ENCODE measurements around the gene VAV1.

Gene VAV1

GRCh38 chr19:6729573-6730152 lies 42.8 kb upstream of the VAV1 start:
- TF ChIP-seq ZSCAN23 (tag by site-specific recombination; IDR thresholded peaks at IDR 0.05) (no peak), ZNF423 (tag by site-specific recombination; IDR thresholded peaks at IDR 0.05) (no peak), ZBTB17 (tag by site-specific recombination; IDR thresholded peaks at IDR 0.05) (no peak), SP7 (tag by site-specific recombination; IDR thresholded peaks at IDR 0.05) (no peak), ZNF664 (tag by site-specific recombination; IDR thresholded peaks at IDR 0.05) (no peak), ZNF155 (tag by site-specific recombination; IDR thresholded peaks at IDR 0.05) (no peak), ZNF350 (tag by site-specific recombination; IDR thresholded peaks at IDR 0.05) (no peak), ZNF791 (tag by site-specific recombination; IDR thresholded peaks at IDR 0.05) (no peak), ZNF560 (tag by site-specific recombination; IDR thresholded peaks at IDR 0.05; ENCODE audit: borderline replicate concordance) (no peak), ZNF148 (tag by site-specific recombination; IDR thresholded peaks at IDR 0.05; ENCODE audit: borderline replicate concordance) (no peak), IKZF3 (tag by site-specific recombination; IDR thresholded peaks at IDR 0.05) (no peak), GLI4 (tag by site-specific recombination; IDR thresholded peaks at IDR 0.05) (no peak), ZNF175 (tag by site-specific recombination; IDR thresholded peaks at IDR 0.05) (no peak), ZNF624 (tag by site-specific recombination; IDR thresholded peaks at IDR 0.05) (no peak)
- no peaks in the 10 kb centered on the region for H3K4me1 ChIP-seq (ENCODE audit: control insufficient read depth, insufficient read depth, low read length)
- POLR2A ChIA-PET: no interaction called here
- CTCF ChIA-PET: interaction anchor here (0.6 to 1.8 kb wide), 4 partner anchors 133 to 240 kb away, joined by 3 to 4 read pairs (median 4); no protein-coding TSS in a partner anchor
- no peak overlapping the region for H3K4me3 ChIP-seq (ENCODE audit: low read depth, low read length)
- H3K27ac ChIP-seq (ENCODE audit: extremely low read depth, low read depth, low read length): no peak overlapping the region
- H3K36me3 ChIP-seq (ENCODE audit: control insufficient read depth in 2 of 2, insufficient read depth in 1 of 2, low read length in 2 of 2): peaks cover 0 to 23% of the 10 kb centered on the region in 2 experiments; a peak in 2 of 3 replicates
- no peaks in the 10 kb centered on the region for H3K9me3 ChIP-seq (ENCODE audit: control insufficient read depth, insufficient read depth, low read depth, low read length)

- Histone ChIP-seq H3K9me3 (ENCODE audit: control insufficient read depth, insufficient read depth, low read depth, low read length) (no peaks in the 10 kb centered on the region), H3K27ac (ENCODE audit: extremely low read depth, low read depth, low read length) (no peak overlapping the region), H3K36me3 (ENCODE audit: control insufficient read depth in 2 of 2, insufficient read depth in 1 of 2, low read length in 2 of 2) (peaks cover 0 to 23% of the 10 kb centered on the region in 2 experiments; a peak in 2 of 3 replicates), H3K4me1 (ENCODE audit: control insufficient read depth, insufficient read depth, low read length) (no peaks in the 10 kb centered on the region), H3K4me3 (ENCODE audit: low read depth, low read length) (no peak overlapping the region)
- POLR2A ChIA-PET: no interaction called here
- CTCF ChIA-PET: interaction anchor here (0.6 to 1.5 kb wide), 3 partner anchors 133 to 241 kb away, joined by 3 to 4 read pairs (median 3); no protein-coding TSS in a partner anchor
- TF ChIP-seq SP2 (tag by site-specific recombination; IDR thresholded peaks at IDR 0.05): peak; percentile 45
- TF ChIP-seq ZNF214 (tag by site-specific recombination; IDR thresholded peaks at IDR 0.05; ENCODE audit: borderline replicate concordance): no peak
- TF ChIP-seq KLF8 (tag by site-specific recombination; IDR thresholded peaks at IDR 0.05): peak; percentile 47; the same call in 1 of the 2 replicates
- TF ChIP-seq ZFHX2 (tag by site-specific recombination; conservative IDR thresholded peaks at IDR 0.05): peak; percentile 71
- no peak for TF ChIP-seq ZNF701 (tag by site-specific recombination; IDR thresholded peaks at IDR 0.05)
- no peak for TF ChIP-seq TRIM28 (IDR thresholded peaks at IDR 0.05; ENCODE audit: borderline replicate concordance, low read length)
- peak; percentile 83 for TF ChIP-seq EGR2 (tag by site-specific recombination; IDR thresholded peaks at IDR 0.05; ENCODE audit: low read depth)
- peak; percentile 86 for TF ChIP-seq KLF1 (tag by site-specific recombination; IDR thresholded peaks at IDR 0.05)
These were observed 42.2 kb upstream of the VAV1 start for GRCh38 chr19:6730153-6730804.

Measured in HEK293 (cell line).